MM.1S (cell line): ENCODE data around the gene ZMIZ1.

Experiments used
- DNase-seq: peaks from one replicate; pipeline ENCODE4 v3.0.0-alpha.2; 2015
- H2AFZ ChIP-seq: fragments of 300-600 bp; sonication (generic); 2 replicates; pipeline ENCODE4 v1.6.0; 2016; ENCODE audit warnings: antibody characterized with exemption, low read length
- H3F3A ChIP-seq: fragments of 300-600 bp; sonication (generic); 2 replicates; pipeline ENCODE4 v1.6.1; 2016; ENCODE audit warnings: mild to moderate bottlenecking, antibody characterized with exemption, low read length, moderate library complexity, mixed read lengths; ENCODE audit not compliant: insufficient read depth
- H3K27ac ChIP-seq: fragments of 300-600 bp; sonication (generic); 2 replicates; pipeline ENCODE4 v1.5.1; 2016; ENCODE audit warnings: mild to moderate bottlenecking, low read length
- H3K27me3 ChIP-seq: fragments of 300-600 bp; sonication (generic); replicated peaks from 2 replicates; pipeline ENCODE4 v1.6.0; 2016; ENCODE audit warnings: low read length; ENCODE audit not compliant: insufficient read depth
- H3K36me3 ChIP-seq: fragments of 300-600 bp; sonication (generic); replicated peaks from 2 replicates; pipeline ENCODE4 v1.6.1; 2016; ENCODE audit warnings: mild to moderate bottlenecking, low read length, mixed read lengths; ENCODE audit not compliant: insufficient read depth
- H3K4me1 ChIP-seq: fragments of 300-600 bp; sonication (generic); 2 replicates; pipeline ENCODE4 v1.6.1; 2016; ENCODE audit warnings: low read length, mixed read lengths
- H3K4me2 ChIP-seq: fragments of 300-600 bp; sonication (generic); 2 replicates; pipeline ENCODE4 v1.6.0; 2016; ENCODE audit warnings: low read depth, low read length
- H3K4me3 ChIP-seq: fragments of 300-600 bp; sonication (generic); 2 replicates; pipeline ENCODE4 v1.5.1; 2016; ENCODE audit warnings: low read length, mixed read lengths
- H3K79me2 ChIP-seq: fragments of 300-600 bp; sonication (generic); 2 replicates; pipeline ENCODE4 v1.6.1; 2016; ENCODE audit warnings: mixed run types, low read length, mixed read lengths
- H3K9ac ChIP-seq: fragments of 300-600 bp; sonication (generic); 2 replicates; pipeline ENCODE4 v1.6.1; 2016; ENCODE audit warnings: low read length, mixed read lengths
- H3K9me2 ChIP-seq: fragments of 300-600 bp; sonication (generic); replicated peaks from 2 replicates; pipeline ENCODE4 v1.6.1; 2016; ENCODE audit warnings: mild to moderate bottlenecking, low read length, mixed read lengths; ENCODE audit not compliant: insufficient read depth
- H3K9me3 ChIP-seq: fragments of 300-600 bp; sonication (generic); replicated peaks from 2 replicates; pipeline ENCODE4 v1.6.1; 2016; ENCODE audit warnings: mild to moderate bottlenecking, low read length, mixed read lengths; ENCODE audit not compliant: insufficient read depth
- H4K20me1 ChIP-seq: fragments of 300-600 bp; sonication (generic); 2 replicates; pipeline ENCODE4 v1.6.1; 2016; ENCODE audit warnings: mild to moderate bottlenecking, low read length, moderate library complexity, mixed read lengths; ENCODE audit not compliant: insufficient read depth
- EZH2 ChIP-seq: fragments of 300-600 bp; sonication (generic); optimal IDR thresholded peaks from 2 replicates; pipeline ENCODE3; 2017; ENCODE audit warnings: low read depth, mild to moderate bottlenecking, antibody characterized with exemption, low read length, mixed read lengths
- EZH2phosphoT487 ChIP-seq: fragments of 300-600 bp; sonication (generic); IDR thresholded peaks from 2 replicates; pipeline ENCODE4 v1.6.1; 2018; ENCODE audit warnings: antibody characterized with exemption, low read length
- TF ChIP-seq, protein P1 (sequence below): fragments of 300-600 bp; sonication (generic); IDR thresholded peaks from 2 replicates; pipeline ENCODE4 v1.5.1; 2016; ENCODE audit warnings: antibody characterized with exemption, low read length, mixed read lengths

Gene ZMIZ1

DNA sequence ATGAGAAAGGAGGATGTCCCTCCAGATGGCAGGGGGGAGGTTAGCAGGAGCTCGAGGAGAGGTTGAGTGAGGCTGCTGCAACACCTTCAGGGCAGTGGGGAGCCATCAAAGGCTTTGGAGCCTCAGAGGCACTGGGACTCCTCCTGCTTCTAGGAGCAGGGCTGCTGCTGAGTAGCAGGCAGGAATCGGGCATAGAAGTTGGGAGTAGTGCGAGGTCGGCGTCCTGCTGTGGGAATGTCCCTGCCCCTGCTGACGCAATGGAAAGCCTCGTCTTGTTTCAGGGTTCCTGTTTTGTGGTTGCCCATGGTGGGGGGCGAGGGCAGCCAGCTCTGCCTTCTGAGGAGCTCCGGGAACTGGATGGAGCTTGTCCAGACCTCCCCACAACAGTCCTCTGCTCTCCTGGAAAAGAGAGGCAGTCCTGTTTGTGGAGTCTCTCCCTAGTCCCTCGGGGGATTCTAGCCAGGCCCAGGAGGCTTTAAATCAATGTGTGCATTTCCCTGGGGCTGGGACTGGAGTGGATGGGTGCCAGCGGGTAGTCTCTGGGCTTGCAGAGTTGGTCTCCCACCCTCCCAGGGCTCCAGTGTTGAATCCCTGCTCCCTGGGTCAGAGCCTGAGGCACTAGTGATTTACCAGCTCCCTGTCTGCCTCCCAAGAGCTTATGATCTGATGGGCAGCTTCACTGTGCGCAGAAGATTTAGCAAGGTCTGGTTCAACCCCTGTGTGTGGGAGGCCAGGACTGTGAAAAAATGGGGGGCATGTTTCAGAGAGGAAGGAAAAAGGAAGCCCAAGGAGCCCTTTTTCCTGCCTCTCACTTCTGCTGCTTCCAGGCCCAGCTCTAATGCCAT lies 179.8 kb downstream of the ZMIZ1 start:
- TF ChIP-seq, protein P1, sequence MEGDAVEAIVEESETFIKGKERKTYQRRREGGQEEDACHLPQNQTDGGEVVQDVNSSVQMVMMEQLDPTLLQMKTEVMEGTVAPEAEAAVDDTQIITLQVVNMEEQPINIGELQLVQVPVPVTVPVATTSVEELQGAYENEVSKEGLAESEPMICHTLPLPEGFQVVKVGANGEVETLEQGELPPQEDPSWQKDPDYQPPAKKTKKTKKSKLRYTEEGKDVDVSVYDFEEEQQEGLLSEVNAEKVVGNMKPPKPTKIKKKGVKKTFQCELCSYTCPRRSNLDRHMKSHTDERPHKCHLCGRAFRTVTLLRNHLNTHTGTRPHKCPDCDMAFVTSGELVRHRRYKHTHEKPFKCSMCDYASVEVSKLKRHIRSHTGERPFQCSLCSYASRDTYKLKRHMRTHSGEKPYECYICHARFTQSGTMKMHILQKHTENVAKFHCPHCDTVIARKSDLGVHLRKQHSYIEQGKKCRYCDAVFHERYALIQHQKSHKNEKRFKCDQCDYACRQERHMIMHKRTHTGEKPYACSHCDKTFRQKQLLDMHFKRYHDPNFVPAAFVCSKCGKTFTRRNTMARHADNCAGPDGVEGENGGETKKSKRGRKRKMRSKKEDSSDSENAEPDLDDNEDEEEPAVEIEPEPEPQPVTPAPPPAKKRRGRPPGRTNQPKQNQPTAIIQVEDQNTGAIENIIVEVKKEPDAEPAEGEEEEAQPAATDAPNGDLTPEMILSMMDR, result no peak
- no peak for TF ChIP-seq EZH2phosphoT487
- no peaks in the 10 kb centered on the region for H4K20me1 ChIP-seq
- H3K27me3 ChIP-seq, result no peaks in the 10 kb centered on the region
- H3F3A ChIP-seq, result peaks cover 69% of the 10 kb centered on the region
- H2AFZ ChIP-seq, result no peak overlapping the region
- DNase-seq, result peak; percentile 36
- H3K9me2 ChIP-seq, result no peaks in the 10 kb centered on the region
- no peaks in the 10 kb centered on the region for H3K9me3 ChIP-seq
- H3K4me3 ChIP-seq, result peak overlapping the region; percentile 25; the same call in 1 of the 2 replicates
- peak overlapping the region; percentile 74 for H3K9ac ChIP-seq
- H3K27ac ChIP-seq, result peak overlapping the region; percentile 92
- peaks cover 95% of the 10 kb centered on the region for H3K4me1 ChIP-seq
- H3K4me2 ChIP-seq, result peak overlapping the region; percentile 100
- H3K79me2 ChIP-seq, result peaks cover 99% of the 10 kb centered on the region
- H3K36me3 ChIP-seq, result no peaks in the 10 kb centered on the region

DNA sequence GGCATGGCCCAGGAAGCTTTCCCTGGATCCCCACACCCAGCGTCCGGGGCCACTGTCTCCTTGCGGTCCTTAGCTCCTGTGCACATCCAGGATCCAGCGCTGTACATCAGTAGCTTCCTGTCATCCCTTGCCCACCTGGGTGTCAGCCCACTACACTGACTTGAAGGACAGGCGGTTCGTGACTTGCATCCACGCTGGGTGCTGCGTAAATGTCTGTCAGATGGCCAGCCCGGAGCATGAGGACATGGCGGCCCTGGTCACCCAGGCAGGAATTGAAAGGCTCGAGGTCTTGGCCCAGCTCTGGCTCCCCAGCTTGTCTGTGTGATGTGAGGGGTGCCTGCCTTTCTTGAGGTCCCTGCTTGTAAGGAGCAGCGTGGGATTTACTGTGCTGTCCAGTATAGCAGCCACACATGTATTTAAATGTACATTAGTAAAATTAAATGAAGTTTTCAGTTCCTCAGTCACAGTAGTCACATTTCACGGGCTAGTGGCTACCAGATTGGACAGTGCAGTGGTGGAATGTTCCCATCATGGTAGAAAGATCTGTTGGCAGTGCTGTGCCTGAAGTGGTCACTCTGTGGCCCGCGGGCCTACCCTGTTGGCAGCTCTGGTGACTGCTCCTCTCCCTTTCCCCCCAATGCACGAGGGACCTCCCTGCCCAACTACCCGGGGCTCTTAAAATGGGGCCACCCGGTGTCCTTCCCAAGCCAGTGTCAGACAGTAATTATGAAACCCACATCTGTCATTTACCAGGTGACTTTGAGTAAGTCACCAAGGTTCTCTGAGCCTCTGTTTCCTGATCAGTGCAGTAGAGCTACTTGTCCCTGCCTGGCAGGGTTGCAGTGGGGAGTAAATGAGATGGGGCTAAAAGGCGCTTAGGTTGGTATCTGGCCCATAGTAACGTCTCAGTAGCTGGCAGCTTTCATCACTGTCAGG lies 180.7 kb downstream of the ZMIZ1 start:
- peaks cover 98% of the 10 kb centered on the region for H3K79me2 ChIP-seq
- H3K9me2 ChIP-seq, result no peaks in the 10 kb centered on the region
- no peak for TF ChIP-seq EZH2phosphoT487
- TF ChIP-seq, protein P1, result no peak
- TF ChIP-seq EZH2, result no peak
- H3K9ac ChIP-seq, result peak overlapping the region; percentile 74
- peaks cover 97% of the 10 kb centered on the region for H3K4me1 ChIP-seq
- no peaks in the 10 kb centered on the region for H3K9me3 ChIP-seq
- H3F3A ChIP-seq, result peaks cover 71% of the 10 kb centered on the region
- peak; percentile 82 for DNase-seq
- H3K27me3 ChIP-seq, result no peaks in the 10 kb centered on the region
- H3K4me3 ChIP-seq, result peak overlapping the region; percentile 41; the same call in 1 of the 2 replicates
- peak overlapping the region; percentile 92 for H3K27ac ChIP-seq
- no peaks in the 10 kb centered on the region for H4K20me1 ChIP-seq
- H3K36me3 ChIP-seq, result no peaks in the 10 kb centered on the region
- peak overlapping the region; percentile 100 for H3K4me2 ChIP-seq
- no peak overlapping the region for H2AFZ ChIP-seq

DNA sequence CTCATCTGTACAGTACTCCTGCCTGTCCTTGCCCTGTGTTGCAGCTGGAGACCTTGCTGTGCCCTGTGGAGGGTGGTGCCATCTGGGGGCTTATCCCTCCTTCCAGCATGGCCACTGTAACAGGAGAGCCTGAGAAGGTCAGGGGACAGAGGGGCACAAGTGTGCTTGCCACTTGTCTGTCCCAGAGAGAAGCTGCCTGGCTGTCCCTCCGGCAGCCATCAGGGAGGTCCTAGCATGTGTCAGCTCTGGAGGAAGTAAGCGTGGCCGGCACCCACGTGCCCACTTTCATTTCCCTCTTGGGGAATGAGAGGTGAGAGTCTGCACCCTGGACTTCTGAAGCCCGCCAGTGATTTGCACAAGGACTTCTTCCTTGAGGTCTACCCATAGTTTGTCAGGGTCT lies 181.5 kb downstream of the ZMIZ1 start:
- Histone ChIP-seq H3K27ac (peak overlapping the region; percentile 92), H3F3A (peaks cover 70% of the 10 kb centered on the region), H2AFZ (no peak overlapping the region; the same call in 1 of the 2 replicates), H3K4me2 (peak overlapping the region; percentile 100), H3K79me2 (peaks cover 93% of the 10 kb centered on the region), H3K9ac (peak overlapping the region; percentile 74), H3K4me1 (peaks cover 98% of the 10 kb centered on the region), H3K36me3 (no peaks in the 10 kb centered on the region), H3K9me2 (no peaks in the 10 kb centered on the region), H4K20me1 (no peaks in the 10 kb centered on the region), H3K27me3 (no peaks in the 10 kb centered on the region), H3K9me3 (no peaks in the 10 kb centered on the region), H3K4me3 (peak overlapping the region; percentile 41)
- DNase-seq, result peak; percentile 41
- no peak for TF ChIP-seq EZH2phosphoT487
- TF ChIP-seq EZH2, result no peak
- TF ChIP-seq, protein P1, result no peak
